Karpas-422 (cell line): Measurements from ENCODE around the gene RARRES2. TPM values are rescaled to one million over a fixed set of nuclear protein-coding genes. Genes with fewer than 3 reads are reported as not detected.
"Not testable (repeated sequence)": the region's sequence is repeated elsewhere in the genome, so short reads cannot be mapped to it uniquely, and the experiment has no call there.

ENCODE experiments used
- DNase-seq: peaks from one replicate; pipeline ENCODE4 v3.0.0-alpha.2; 2015
- H2AFZ ChIP-seq: fragments of 200-600 bp; sonication (generic); 2 replicates; pipeline ENCODE4 v1.6.1; 2014; ENCODE audit warnings: antibody characterized with exemption, low read length, mixed read lengths
- H3K27ac ChIP-seq: fragments of 200-600 bp; sonication (generic); 2 replicates; pipeline ENCODE4 v1.5.1; 2014; ENCODE audit warnings: mild to moderate bottlenecking, low read length, moderate library complexity
- H3K27me3 ChIP-seq: fragments of 200-600 bp; sonication (generic); 2 replicates; pipeline ENCODE4 v1.6.1; 2014; ENCODE audit warnings: low read length, mixed read lengths
- H3K36me3 ChIP-seq: fragments of 200-600 bp; sonication (generic); 2 replicates; pipeline ENCODE4 v1.6.1; 2014; ENCODE audit warnings: low read length, mixed read lengths; ENCODE audit not compliant: insufficient read depth
- H3K4me1 ChIP-seq: fragments of 200-600 bp; sonication (generic); 2 replicates; pipeline ENCODE4 v1.6.1; 2014; ENCODE audit warnings: mild to moderate bottlenecking, low read length, mixed read lengths
- H3K4me2 ChIP-seq: fragments of 200-600 bp; sonication (generic); 2 replicates; pipeline ENCODE4 v1.6.1; 2014; ENCODE audit warnings: low read length, low read depth, mild to moderate bottlenecking; ENCODE audit not compliant: poor library complexity, severe bottlenecking
- H3K4me3 ChIP-seq: fragments of 200-600 bp; sonication (generic); 2 replicates; pipeline ENCODE4 v1.5.1; 2014; ENCODE audit warnings: mild to moderate bottlenecking, antibody characterized with exemption, low read length, mixed read lengths
- H3K79me2 ChIP-seq: fragments of 200-600 bp; sonication (generic); 2 replicates; pipeline ENCODE4 v1.6.1; 2014; ENCODE audit warnings: mild to moderate bottlenecking, low read length, mixed read lengths
- H3K9ac ChIP-seq: fragments of 200-600 bp; sonication (generic); 2 replicates; pipeline ENCODE4 v1.6.0; 2014; ENCODE audit warnings: low read length
- H3K9me2 ChIP-seq: fragments of 200-600 bp; sonication (generic), shearing (Covaris generic); replicated peaks from 2 replicates; pipeline ENCODE4 v1.6.0; 2014; ENCODE audit warnings: mild to moderate bottlenecking, low read length, moderate library complexity; ENCODE audit not compliant: insufficient read depth
- H3K9me3 ChIP-seq: fragments of 300-700, 200-600 bp; sonication (generic); 2 replicates; pipeline ENCODE4 v1.6.1; 2014; ENCODE audit warnings: low read length, mixed read lengths
- H4K20me1 ChIP-seq: fragments of 200-600 bp; sonication (generic); 2 replicates; pipeline ENCODE4 v1.6.1; 2014; ENCODE audit warnings: mild to moderate bottlenecking, antibody characterized with exemption, low read length, low read depth; ENCODE audit not compliant: insufficient read depth
- total RNA-seq: library from RNA; depleted of rRNA; stranded (reverse); fragments of >200 nt; shearing (Covaris generic); gene quantifications from 2 replicates; pipeline ENCODE4 v1.2.3, GENCODE V29; 2014; ENCODE audit warnings: low replicate concordance

RARRES2 gene
- total RNA-seq, 1 experiment from 2014 or later, result not detected

DNA sequence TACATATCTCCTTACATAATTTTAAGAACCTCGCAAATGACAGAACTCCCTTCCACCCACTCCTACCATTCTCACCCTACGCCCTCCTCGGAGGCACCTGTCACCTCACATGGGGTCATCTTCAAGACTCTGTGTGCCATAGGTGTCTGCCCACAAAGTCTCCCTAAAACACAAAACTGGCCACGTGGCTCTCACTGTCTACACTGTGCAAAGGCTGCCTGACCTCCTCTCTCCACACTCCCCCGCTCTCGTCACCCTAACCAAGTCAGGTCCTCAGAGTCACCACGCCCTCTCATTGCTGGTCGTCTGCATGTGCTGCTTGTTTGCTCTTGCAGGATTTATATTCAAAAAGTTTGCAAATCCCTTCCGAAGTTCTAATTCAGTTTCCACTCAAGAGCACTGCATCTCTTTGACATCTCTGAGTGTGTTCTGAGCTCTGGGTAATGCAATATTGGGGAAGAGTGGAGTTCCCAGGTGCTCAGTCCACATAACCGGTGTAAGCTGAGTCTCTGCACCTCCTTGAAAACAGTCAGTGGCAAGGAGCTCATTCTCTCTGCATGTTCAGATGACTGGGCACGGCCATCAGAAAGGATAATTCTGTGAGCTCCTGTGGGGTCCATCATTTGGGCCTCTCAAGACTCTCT is 36.0 kb downstream of the RARRES2 start:
- H3K4me1 ChIP-seq, H3K4me3 ChIP-seq, H3K36me3 ChIP-seq, H3K27me3 ChIP-seq, H2AFZ ChIP-seq, H3K9me3 ChIP-seq, H4K20me1 ChIP-seq, H3K79me2 ChIP-seq, H3K4me2 ChIP-seq, DNase-seq, H3K9me2 ChIP-seq, H3K27ac ChIP-seq, H3K9ac ChIP-seq: not testable (repeated sequence)

DNA sequence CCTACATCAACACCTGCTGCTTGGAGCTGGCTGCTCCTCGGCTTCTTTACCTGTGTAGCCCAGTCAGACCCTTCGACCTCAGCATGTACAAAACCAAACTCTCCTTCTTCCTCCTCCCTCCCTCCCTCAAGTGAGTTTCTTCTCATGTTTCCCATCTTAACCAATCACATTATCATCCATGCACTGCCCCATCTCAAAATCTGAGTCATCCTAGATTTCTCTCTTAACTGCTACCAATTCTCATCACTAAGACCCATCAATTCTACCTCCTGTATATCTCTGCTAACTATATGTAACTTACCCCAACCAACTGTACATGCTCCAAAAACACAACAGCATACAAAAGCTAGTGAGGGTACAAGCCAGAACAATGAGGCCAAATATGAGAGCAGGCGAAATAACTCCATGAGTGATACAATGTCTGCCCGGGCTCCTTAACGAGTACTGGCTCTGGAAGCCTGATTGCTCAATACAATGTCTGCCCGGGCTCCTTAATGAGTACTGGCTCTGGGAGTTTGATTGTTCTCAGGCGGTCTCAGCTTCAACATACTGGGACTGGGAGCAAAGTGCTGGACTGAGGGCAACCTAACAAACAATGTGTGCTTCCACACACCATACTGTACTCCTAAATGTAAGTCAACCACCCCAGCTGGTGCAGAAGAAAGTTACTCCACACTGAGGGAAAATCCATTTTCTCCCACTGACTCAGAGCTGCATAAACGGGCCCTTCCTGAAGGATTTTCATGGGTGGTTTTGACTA is 36.8 kb downstream of the RARRES2 start:
- H4K20me1 ChIP-seq, H2AFZ ChIP-seq, H3K27ac ChIP-seq, H3K9ac ChIP-seq, H3K9me3 ChIP-seq, H3K4me1 ChIP-seq, H3K4me2 ChIP-seq, DNase-seq, H3K79me2 ChIP-seq, H3K36me3 ChIP-seq, H3K4me3 ChIP-seq, H3K9me2 ChIP-seq, H3K27me3 ChIP-seq: not testable (repeated sequence)

DNA sequence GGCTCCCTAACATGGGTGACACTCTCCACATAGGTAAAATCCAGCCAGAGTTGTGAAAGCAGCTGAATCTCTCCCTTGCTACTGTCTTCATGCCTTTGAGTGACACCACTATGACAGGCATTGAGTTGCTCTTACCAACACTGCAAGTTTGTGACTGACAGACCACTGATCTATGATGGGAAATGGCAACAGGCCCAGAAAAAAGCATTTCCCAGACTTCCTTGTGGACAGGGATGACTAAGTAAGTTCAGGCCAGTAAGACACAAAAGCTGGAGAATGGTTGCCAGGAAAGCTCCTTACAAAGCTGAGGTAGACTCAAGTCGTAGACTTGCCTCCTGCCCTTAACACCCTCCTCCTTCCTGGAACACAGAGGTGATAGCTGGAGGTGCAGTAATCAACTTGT is 38.5 kb downstream of the RARRES2 start:
- H3K4me1 ChIP-seq, H2AFZ ChIP-seq, H3K27ac ChIP-seq, H3K4me2 ChIP-seq, H3K79me2 ChIP-seq, H4K20me1 ChIP-seq, H3K4me3 ChIP-seq, DNase-seq, H3K9me2 ChIP-seq, H3K9me3 ChIP-seq, H3K27me3 ChIP-seq, H3K36me3 ChIP-seq, H3K9ac ChIP-seq: not testable (repeated sequence)

DNA sequence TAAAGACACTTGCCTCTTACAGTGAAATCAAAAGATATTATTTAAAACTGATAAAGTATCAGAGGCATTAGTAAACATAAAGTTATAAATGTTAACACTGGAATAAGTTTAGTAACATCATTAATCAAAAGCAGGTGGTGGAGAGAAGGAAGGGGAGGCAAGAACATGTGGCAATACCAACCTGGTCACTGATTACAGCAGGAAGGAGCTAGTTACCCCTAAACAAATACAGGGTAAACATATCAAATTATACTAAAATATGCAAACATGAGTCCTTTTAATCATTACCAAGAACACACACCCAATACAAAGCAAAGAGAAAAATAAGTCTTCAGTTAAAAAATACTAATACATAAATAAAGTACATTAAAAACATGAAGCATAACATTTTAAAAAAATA is 43.5 kb downstream of the RARRES2 start:
- H3K4me1 ChIP-seq, H3K9me2 ChIP-seq, H2AFZ ChIP-seq, H3K27me3 ChIP-seq, H3K4me2 ChIP-seq, H3K9ac ChIP-seq, H3K9me3 ChIP-seq, H3K4me3 ChIP-seq, DNase-seq, H4K20me1 ChIP-seq, H3K36me3 ChIP-seq, H3K27ac ChIP-seq, H3K79me2 ChIP-seq: not testable (repeated sequence)

DNA sequence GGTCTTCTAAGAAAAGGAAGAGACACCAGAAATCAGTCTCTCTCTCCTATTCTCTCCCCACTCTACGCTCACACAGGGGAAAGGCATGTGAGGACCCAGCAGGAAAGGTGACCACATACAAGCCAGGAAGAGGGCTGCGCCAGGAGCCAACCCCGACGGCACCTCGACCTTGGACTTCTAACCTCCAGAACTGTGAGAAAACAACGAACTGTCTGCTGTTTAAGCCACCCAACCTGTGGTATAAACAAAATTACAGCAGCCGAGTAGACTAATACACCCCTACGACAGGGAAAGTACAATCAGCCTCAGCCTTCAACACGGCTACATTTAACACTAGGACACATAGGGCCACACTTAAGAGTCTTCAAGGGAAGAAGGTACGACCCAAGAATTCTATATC is 44.6 kb downstream of the RARRES2 start:
- not testable (repeated sequence) for H3K36me3 ChIP-seq, H3K4me2 ChIP-seq, H3K9ac ChIP-seq, H3K4me3 ChIP-seq, H3K9me3 ChIP-seq, H3K79me2 ChIP-seq, H4K20me1 ChIP-seq, H3K9me2 ChIP-seq, H3K27me3 ChIP-seq, DNase-seq, H2AFZ ChIP-seq, H3K27ac ChIP-seq, H3K4me1 ChIP-seq

DNA sequence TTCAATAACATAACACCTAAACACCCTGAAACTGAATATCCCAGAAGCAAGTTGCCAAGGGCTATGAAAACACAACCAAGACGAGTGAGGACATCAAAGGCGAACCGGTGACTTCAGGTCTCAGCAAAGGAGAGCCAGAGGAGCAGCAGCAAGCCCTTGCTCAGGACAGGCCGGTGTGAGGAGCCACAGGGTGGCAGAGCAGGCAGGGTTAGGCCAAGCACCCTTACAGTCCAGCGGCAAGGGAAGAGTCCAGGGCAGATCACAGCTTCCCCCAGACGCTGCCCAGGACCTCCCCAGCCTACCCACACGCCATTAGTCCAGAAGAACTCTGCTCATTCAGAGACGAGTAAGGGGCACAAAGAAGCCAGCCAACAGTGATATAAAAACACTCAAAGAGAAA is 45.8 kb downstream of the RARRES2 start:
- H3K27me3 ChIP-seq, H3K36me3 ChIP-seq, H3K79me2 ChIP-seq, H3K9ac ChIP-seq, H3K4me3 ChIP-seq, DNase-seq, H3K9me2 ChIP-seq, H3K4me2 ChIP-seq, H4K20me1 ChIP-seq, H3K4me1 ChIP-seq, H3K9me3 ChIP-seq, H3K27ac ChIP-seq, H2AFZ ChIP-seq: not testable (repeated sequence)

DNA sequence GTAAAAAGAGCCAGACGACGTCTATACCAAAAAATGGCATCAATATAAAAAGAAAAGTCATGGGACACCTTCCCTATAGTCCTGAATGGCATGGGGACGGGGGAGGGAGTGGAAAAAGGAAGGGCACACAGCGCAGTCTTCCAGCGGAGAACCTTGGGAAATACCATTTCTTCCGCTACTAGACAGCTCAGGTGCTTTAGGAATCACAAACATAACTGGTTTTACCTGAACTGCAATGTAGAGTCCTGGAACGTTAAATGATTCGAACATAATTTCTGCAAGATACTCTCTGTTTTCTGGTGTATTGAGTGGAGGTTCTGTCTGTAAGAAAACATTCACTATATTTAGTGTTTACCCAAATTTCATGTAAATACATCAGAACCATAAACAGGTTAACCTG is 46.4 kb downstream of the RARRES2 start:
- not testable (repeated sequence) for H4K20me1 ChIP-seq, DNase-seq, H3K27ac ChIP-seq, H2AFZ ChIP-seq, H3K4me3 ChIP-seq, H3K27me3 ChIP-seq, H3K9ac ChIP-seq, H3K79me2 ChIP-seq, H3K36me3 ChIP-seq, H3K4me2 ChIP-seq, H3K9me3 ChIP-seq, H3K9me2 ChIP-seq, H3K4me1 ChIP-seq

DNA sequence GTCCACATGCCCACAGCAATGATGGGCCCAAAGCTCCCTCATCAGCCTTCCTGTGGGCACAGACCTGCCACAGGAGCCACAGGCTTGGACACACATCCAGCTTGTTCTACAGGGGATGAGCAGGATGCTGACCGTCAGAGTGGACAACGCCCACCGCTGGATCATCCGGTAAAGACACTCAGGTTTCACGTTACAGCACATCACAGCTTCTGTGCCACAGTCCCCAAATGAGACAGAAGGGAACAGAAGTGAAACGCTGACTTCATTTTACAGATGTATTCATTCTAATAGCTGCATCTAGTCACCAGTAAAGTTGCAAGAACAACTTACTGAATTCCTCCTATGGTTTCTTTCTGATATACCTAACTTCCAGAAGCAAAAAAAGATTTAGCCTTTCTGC is 51.1 kb downstream of the RARRES2 start:
- H3K4me1 ChIP-seq, H3K79me2 ChIP-seq, H2AFZ ChIP-seq, H3K9ac ChIP-seq, H3K9me3 ChIP-seq, H4K20me1 ChIP-seq, DNase-seq, H3K27ac ChIP-seq, H3K36me3 ChIP-seq, H3K4me3 ChIP-seq, H3K9me2 ChIP-seq, H3K27me3 ChIP-seq, H3K4me2 ChIP-seq: not testable (repeated sequence)
